SU-DHL-6 (cell line): ENCODE measurements around the gene TIMM44.

Experiments
- H2AFZ ChIP-seq: fragments of 200-600 bp; sonication (generic); 2 replicates; pipeline ENCODE4 v1.6.1; 2014; ENCODE audit warnings: low read depth, mild to moderate bottlenecking, moderate library complexity, mixed read lengths, antibody characterized with exemption, low read length; ENCODE audit not compliant: severe bottlenecking
- H3F3A ChIP-seq: fragments of 200-600 bp; shearing (Covaris generic); 2 replicates; pipeline ENCODE4 v1.6.0; 2016; ENCODE audit warnings: antibody characterized with exemption, mild to moderate bottlenecking; ENCODE audit not compliant: insufficient read depth
- H3K27ac ChIP-seq: fragments of 200-600 bp; sonication (generic); 2 replicates; pipeline ENCODE4 v1.5.1; 2016; ENCODE audit warnings: low read depth, mild to moderate bottlenecking, low read length, moderate library complexity, mixed read lengths
- H3K27me3 ChIP-seq: fragments of 200-600 bp; sonication (generic), shearing (Covaris generic); 2 replicates; pipeline ENCODE4 v1.6.0; 2014; ENCODE audit warnings: mild to moderate bottlenecking, low read length
- H3K36me3 ChIP-seq: fragments of 200-600 bp; sonication (generic); 2 replicates; pipeline ENCODE4 v1.6.1; 2014; ENCODE audit warnings: mild to moderate bottlenecking, low read length, mixed read lengths
- H3K4me2 ChIP-seq: fragments of 300-600, 200-600 bp; shearing (Covaris generic), sonication (generic); 2 replicates; pipeline ENCODE4 v1.6.0; 2014; ENCODE audit warnings: low read length, low read depth, mild to moderate bottlenecking; ENCODE audit not compliant: poor library complexity, severe bottlenecking
- H3K4me3 ChIP-seq: fragments of 200-600 bp; sonication (generic); 2 replicates; pipeline ENCODE4 v1.5.1; 2014; ENCODE audit warnings: antibody characterized with exemption, low read length, mild to moderate bottlenecking, mixed read lengths; ENCODE audit not compliant: insufficient read depth, poor library complexity, severe bottlenecking
- H3K79me2 ChIP-seq: fragments of 200-600 bp; sonication (generic); 2 replicates; pipeline ENCODE4 v1.6.1; 2014; ENCODE audit warnings: mild to moderate bottlenecking, low read length, moderate library complexity; ENCODE audit not compliant: insufficient read depth
- H3K9ac ChIP-seq: fragments of 200-600 bp; sonication (generic); 2 replicates; pipeline ENCODE4 v1.7.0; 2014; ENCODE audit warnings: mild to moderate bottlenecking, low read length
- H3K9me2 ChIP-seq: fragments of 200-600 bp; sonication (generic); replicated peaks from 2 replicates; pipeline ENCODE4 v1.6.1; 2014; ENCODE audit warnings: low read length; ENCODE audit not compliant: insufficient read depth
- H3K9me3 ChIP-seq: fragments of 200-600 bp; sonication (generic); 2 replicates; pipeline ENCODE4 v1.6.1; 2014; ENCODE audit warnings: low read length, mixed read lengths; ENCODE audit not compliant: insufficient read depth
- H4K20me1 ChIP-seq: fragments of 200-600 bp; sonication (generic); 2 replicates; pipeline ENCODE4 v1.6.1; 2014; ENCODE audit warnings: low read depth, mild to moderate bottlenecking, antibody characterized with exemption, low read length, moderate library complexity, mixed read lengths
- EZH2phosphoT487 ChIP-seq: fragments of 200-600 bp; sonication (generic), shearing (Covaris generic); conservative IDR thresholded peaks from 2 replicates; pipeline ENCODE4 v1.6.1; 2018; ENCODE audit warnings: mild to moderate bottlenecking, antibody characterized with exemption, low read length, moderate library complexity, mixed read lengths
- TF ChIP-seq, protein P1 (sequence below): fragments of 200-600 bp; sonication (generic); IDR thresholded peaks from one replicate; pipeline ENCODE4 v1.5.1; 2017; ENCODE audit warnings: antibody characterized with exemption, mild to moderate bottlenecking, low read length, moderate library complexity; ENCODE audit not compliant: insufficient read depth, poor library complexity, severe bottlenecking

Gene TIMM44

DNA sequence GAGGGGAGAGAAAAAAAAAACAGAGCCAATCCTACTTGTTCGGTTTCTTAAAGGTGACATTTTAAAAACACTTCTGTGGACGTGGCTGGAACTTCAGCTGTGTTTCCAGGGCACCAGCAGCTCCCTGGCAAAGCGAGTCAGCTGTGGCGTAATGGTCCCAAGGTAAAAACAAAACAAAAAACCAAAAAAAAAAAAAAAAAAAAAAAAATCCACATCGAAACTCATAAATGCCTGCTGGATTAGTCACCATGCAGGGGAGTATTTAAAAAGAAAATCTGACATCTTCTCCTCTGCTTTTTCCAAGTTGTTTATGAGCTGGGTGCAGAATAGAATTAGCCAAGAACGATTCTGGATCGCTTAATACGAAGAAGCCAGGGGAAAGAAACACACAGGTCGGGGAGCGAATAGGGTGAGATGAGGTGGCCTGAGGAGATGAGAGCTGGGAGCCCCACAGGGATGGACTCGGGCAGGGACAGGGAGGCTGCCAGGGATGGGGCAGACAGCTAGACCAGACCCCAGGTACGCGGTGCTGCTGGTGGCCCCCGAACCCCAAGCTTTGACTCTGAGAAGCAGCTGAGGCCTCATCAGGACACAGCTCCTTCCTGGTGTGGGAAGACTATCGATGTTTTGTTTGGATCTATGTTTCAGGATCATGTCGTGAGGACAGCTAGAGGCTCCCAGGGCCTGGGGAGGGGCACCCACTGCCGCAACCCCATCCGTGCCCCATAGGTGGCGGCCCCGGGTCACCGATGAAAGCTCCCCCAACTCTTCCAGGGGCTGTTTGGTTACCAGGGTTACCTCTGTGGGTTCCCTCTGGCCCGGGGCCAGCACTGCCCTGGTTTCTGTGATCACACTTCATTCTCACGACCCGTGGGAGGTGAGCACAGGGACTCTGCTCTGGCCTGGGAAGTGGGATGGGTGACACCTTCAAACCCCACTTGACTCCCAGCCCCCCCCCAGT is 14.4 kb downstream of the TIMM44 start:
- Histone ChIP-seq H2AFZ (no peak overlapping the region), H4K20me1 (no peaks in the 10 kb centered on the region), H3K36me3 (no peaks in the 10 kb centered on the region), H3K9me3 (no peaks in the 10 kb centered on the region), H3K27me3 (no peaks in the 10 kb centered on the region), H3K79me2 (no peaks in the 10 kb centered on the region), H3K4me3 (no peak overlapping the region), H3K27ac (no peak overlapping the region), H3K9me2 (no peaks in the 10 kb centered on the region), H3F3A (peaks cover 5% of the 10 kb centered on the region; the same call in 1 of the 2 replicates), H3K4me2 (no peak overlapping the region), H3K9ac (no peak overlapping the region)
- TF ChIP-seq, protein P1, sequence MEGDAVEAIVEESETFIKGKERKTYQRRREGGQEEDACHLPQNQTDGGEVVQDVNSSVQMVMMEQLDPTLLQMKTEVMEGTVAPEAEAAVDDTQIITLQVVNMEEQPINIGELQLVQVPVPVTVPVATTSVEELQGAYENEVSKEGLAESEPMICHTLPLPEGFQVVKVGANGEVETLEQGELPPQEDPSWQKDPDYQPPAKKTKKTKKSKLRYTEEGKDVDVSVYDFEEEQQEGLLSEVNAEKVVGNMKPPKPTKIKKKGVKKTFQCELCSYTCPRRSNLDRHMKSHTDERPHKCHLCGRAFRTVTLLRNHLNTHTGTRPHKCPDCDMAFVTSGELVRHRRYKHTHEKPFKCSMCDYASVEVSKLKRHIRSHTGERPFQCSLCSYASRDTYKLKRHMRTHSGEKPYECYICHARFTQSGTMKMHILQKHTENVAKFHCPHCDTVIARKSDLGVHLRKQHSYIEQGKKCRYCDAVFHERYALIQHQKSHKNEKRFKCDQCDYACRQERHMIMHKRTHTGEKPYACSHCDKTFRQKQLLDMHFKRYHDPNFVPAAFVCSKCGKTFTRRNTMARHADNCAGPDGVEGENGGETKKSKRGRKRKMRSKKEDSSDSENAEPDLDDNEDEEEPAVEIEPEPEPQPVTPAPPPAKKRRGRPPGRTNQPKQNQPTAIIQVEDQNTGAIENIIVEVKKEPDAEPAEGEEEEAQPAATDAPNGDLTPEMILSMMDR: peak; percentile 28
- no peak for TF ChIP-seq EZH2phosphoT487

DNA sequence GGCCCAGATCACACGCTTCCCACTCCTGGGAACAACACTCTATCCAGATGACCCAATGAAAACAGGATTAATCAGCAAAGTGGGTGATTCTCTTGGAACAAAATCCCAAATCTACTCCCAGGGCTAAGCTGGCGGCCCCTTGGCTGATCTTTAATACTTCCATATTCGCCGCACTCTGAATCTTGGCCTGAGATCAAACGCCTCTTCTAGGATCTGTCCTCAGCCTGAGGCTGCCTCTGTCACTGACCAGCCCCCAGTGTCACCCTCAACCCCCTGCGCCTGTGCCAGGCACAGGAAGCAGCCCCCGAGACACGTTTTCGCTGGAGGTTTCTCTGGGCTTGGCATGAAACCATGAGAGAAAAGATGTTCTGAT is 15.1 kb downstream of the TIMM44 start:
- no peak overlapping the region for H3K4me2 ChIP-seq

DNA sequence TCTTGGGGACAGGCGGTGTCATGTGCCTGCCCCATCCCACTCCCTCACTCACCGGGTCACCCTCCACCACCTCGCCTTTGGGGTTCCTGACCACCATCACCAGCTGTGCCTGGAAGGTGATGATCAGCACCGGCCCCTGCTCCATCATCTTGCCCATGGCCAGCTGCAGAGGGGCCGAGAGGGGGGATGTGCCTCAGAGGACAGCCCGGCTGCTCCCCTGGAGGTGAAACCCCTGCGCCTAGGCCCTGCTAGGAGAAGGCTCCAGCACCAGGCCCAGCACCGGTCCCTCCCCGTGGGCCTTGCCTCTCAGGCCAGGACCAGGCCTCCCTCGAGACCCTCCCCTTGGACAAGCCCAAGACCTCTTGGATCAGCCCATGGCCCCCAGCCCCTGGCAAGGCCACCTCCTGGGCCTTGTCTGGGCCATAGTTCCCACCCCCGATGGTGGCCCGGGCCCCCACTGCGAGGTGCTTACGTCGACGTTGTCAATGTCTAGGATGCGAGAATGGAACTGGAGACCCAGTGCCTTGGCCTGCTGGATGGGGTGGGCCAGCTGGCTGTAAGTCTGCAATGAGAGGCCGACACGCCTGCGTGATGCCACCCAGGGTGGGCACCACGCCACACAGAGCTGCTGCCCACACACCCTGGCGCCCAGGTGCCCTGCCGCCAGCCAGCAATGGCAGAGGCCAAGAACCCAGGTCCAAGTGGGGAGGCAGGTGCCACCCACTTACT is 15.7 kb downstream of the TIMM44 start:
- Histone ChIP-seq H3K4me2 (no peak overlapping the region), H2AFZ (no peak overlapping the region), H3F3A (peaks cover 5% of the 10 kb centered on the region; the same call in 1 of the 2 replicates), H3K4me3 (no peak overlapping the region), H3K79me2 (no peaks in the 10 kb centered on the region), H3K9ac (no peak overlapping the region), H4K20me1 (no peaks in the 10 kb centered on the region), H3K27ac (no peak overlapping the region), H3K27me3 (no peaks in the 10 kb centered on the region), H3K9me3 (no peaks in the 10 kb centered on the region), H3K9me2 (no peaks in the 10 kb centered on the region), H3K36me3 (no peaks in the 10 kb centered on the region)
- TF ChIP-seq, protein P1: no peak
- TF ChIP-seq EZH2phosphoT487: no peak

More for the DNA sequence above, 15.1 kb downstream of the TIMM44 start:
- H3K9me2 ChIP-seq: no peaks in the 10 kb centered on the region
- H3K27ac ChIP-seq: no peak overlapping the region
- no peaks in the 10 kb centered on the region for H4K20me1 ChIP-seq
- H3K9ac ChIP-seq: no peak overlapping the region
- H3K9me3 ChIP-seq: no peaks in the 10 kb centered on the region
- TF ChIP-seq, protein P1: no peak
- no peak for TF ChIP-seq EZH2phosphoT487
- no peaks in the 10 kb centered on the region for H3K27me3 ChIP-seq
- no peak overlapping the region for H2AFZ ChIP-seq
- H3F3A ChIP-seq: peaks cover 5% of the 10 kb centered on the region; the same call in 1 of the 2 replicates
- no peaks in the 10 kb centered on the region for H3K36me3 ChIP-seq
- no peaks in the 10 kb centered on the region for H3K79me2 ChIP-seq
- H3K4me3 ChIP-seq: no peak overlapping the region
